ENCODE data around the gene NEUROD2. TPM values are rescaled to one million over a fixed set of nuclear protein-coding genes. Genes with fewer than 3 reads are reported as not detected.

NEUROD2 gene
- total and polyA plus RNA-seq, 8 donors = 0.03 to 0.31 (median 0.25) TPM; not detected in 5

GRCh38 chr17:39579318-39580081, 28.2 kb downstream of the NEUROD2 start:
- TF ChIP-seq CTCF (IDR thresholded peaks at IDR 0.05) (no peak), POLR2A (IDR thresholded peaks at IDR 0.05) (no peak), POLR2AphosphoS5 (IDR thresholded peaks at IDR 0.05) (no peak), EP300 (IDR thresholded peaks at IDR 0.05) (no peak)
- 33 to 48% (median 43%) methylated on average over 8 of the region's 8 CpGs for WGBS, 5 donors
- Histone ChIP-seq H3K4me3 (no peak overlapping the region), H3K27ac (no peak overlapping the region), H3K36me3 (no peaks in the 10 kb centered on the region), H3K27me3 (peaks cover 0 to 37% (median 0%) of the 10 kb centered on the region in 3 donors), H3K9me3 (no peaks in the 10 kb centered on the region), H3K4me1 (peaks cover 0 to 2% (median 0%) of the 10 kb centered on the region in 4 donors)
- intact Hi-C loops (cut with DNase I; ENCODE audit: low total_unique reads) = no loop called here
- DNase-seq = peak in 1 of 2 donors; percentile 59

DNA sequence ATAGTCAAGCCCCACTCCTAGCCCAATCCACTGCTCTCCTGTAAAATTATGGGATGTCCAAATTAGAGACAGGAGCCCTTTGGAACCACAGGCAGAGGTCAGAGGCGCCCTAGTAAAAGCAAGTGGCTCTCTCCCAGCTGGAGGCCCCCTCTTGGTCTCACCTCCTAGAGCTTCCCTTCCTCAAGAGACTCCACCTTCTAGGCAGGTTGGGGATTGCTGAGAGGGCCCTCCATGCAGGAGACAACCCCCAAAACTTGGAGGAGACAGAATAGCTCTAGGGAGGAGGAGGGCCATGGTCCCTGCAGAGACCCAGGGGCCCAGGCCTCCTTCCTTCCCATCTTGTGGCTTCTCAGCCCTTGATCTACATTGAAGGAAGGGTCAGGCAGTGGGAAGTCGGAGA, 29.4 kb downstream of the NEUROD2 start:
- H3K27ac ChIP-seq = no peak overlapping the region
- no peak for DNase-seq
- TF ChIP-seq EP300 (IDR thresholded peaks at IDR 0.05) (no peak), CTCF (IDR thresholded peaks at IDR 0.05) (no peak), POLR2A (IDR thresholded peaks at IDR 0.05) (no peak), POLR2AphosphoS5 (IDR thresholded peaks at IDR 0.05) (no peak)
- no peak overlapping the region for H3K4me3 ChIP-seq
- intact Hi-C loops (cut with DNase I; ENCODE audit: low total_unique reads) = no loop called here
- peaks cover 0 to 37% (median 0%) of the 10 kb centered on the region in 3 donors for H3K27me3 ChIP-seq
- WGBS, 5 donors = 84 to 94% (median 87%) methylated on average over 2 of the region's 2 CpGs
- H3K36me3 ChIP-seq = no peaks in the 10 kb centered on the region
- H3K9me3 ChIP-seq = no peaks in the 10 kb centered on the region
- peaks cover 6 to 12% (median 9%) of the 10 kb centered on the region in 4 donors for H3K4me1 ChIP-seq

GRCh38 chr17:39576187-39576586, 31.5 kb downstream of the NEUROD2 start:
- Histone ChIP-seq H3K4me1 (peaks cover 6 to 20% (median 17%) of the 10 kb centered on the region in 4 donors), H3K27me3 (peaks cover 0 to 32% (median 0%) of the 10 kb centered on the region in 3 donors), H3K9me3 (peaks cover 0 to 4% (median 0%) of the 10 kb centered on the region in 4 donors), H3K36me3 (no peaks in the 10 kb centered on the region), H3K4me3 (no peak overlapping the region), H3K27ac (no peak overlapping the region)
- intact Hi-C loops (cut with DNase I; ENCODE audit: low total_unique reads) = no loop called here
- no peak for TF ChIP-seq EP300 (IDR thresholded peaks at IDR 0.05)
- peak in 2 of 7 experiments; percentile 18 to 32 for TF ChIP-seq CTCF (IDR thresholded peaks at IDR 0.05)
- WGBS, 5 donors = 20 to 41% (median 25%) methylated on average over 7 of the region's 7 CpGs
- no peak for DNase-seq

- WGBS, 5 donors = 2 to 3% (median 2%) methylated on average over 54 to 66 of the region's 66 CpGs
- no peak for TF ChIP-seq EP300 (IDR thresholded peaks at IDR 0.05)
- no peak for TF ChIP-seq POLR2AphosphoS5 (IDR thresholded peaks at IDR 0.05)
- intact Hi-C loops (cut with DNase I; ENCODE audit: low total_unique reads) = no loop called here
These were observed 34.0 kb downstream of the NEUROD2 start for GRCh38 chr17:39573447-39574298.

More at GRCh38 chr17:39573447-39574298, 34.0 kb downstream of the NEUROD2 start:
- peaks cover 6 to 20% (median 17%) of the 10 kb centered on the region in 4 donors for H3K4me1 ChIP-seq
- peaks cover 0 to 16% (median 0%) of the 10 kb centered on the region in 3 donors for H3K27me3 ChIP-seq
- DNase-seq = peak; percentile 67 to 89
- peak overlapping the region; percentile 77 to 89 (median 83) for H3K27ac ChIP-seq
- peaks cover 0 to 15% (median 13%) of the 10 kb centered on the region in 4 donors for H3K36me3 ChIP-seq
- peaks cover 0 to 5% (median 0%) of the 10 kb centered on the region in 4 donors for H3K9me3 ChIP-seq
- H3K4me3 ChIP-seq = peak overlapping the region; percentile 59 to 69 (median 64)
